ENCODE measurements around the gene LAMB1.

- TF ChIP-seq, protein P1, sequence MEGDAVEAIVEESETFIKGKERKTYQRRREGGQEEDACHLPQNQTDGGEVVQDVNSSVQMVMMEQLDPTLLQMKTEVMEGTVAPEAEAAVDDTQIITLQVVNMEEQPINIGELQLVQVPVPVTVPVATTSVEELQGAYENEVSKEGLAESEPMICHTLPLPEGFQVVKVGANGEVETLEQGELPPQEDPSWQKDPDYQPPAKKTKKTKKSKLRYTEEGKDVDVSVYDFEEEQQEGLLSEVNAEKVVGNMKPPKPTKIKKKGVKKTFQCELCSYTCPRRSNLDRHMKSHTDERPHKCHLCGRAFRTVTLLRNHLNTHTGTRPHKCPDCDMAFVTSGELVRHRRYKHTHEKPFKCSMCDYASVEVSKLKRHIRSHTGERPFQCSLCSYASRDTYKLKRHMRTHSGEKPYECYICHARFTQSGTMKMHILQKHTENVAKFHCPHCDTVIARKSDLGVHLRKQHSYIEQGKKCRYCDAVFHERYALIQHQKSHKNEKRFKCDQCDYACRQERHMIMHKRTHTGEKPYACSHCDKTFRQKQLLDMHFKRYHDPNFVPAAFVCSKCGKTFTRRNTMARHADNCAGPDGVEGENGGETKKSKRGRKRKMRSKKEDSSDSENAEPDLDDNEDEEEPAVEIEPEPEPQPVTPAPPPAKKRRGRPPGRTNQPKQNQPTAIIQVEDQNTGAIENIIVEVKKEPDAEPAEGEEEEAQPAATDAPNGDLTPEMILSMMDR (conservative IDR thresholded peaks at IDR 0.05; ENCODE audit: low read depth, low read length) = no peak
- TF ChIP-seq EZH2 (IDR thresholded peaks at IDR 0.05; ENCODE audit: borderline replicate concordance, low read depth, low read length, poor library complexity, severe bottlenecking) = no peak
Observed at GRCh38 chr7:108020585-108020984, 17.6 kb upstream of the LAMB1 start.
